Activated CD8-positive, alpha-beta memory T cell treated with anti-CD3 and anti-CD28 coated beads for 4 hours (primary cell): ENCODE measurements around the gene KRT9.
"Not testable (repeated sequence)": the region's sequence is repeated elsewhere in the genome, so short reads cannot be mapped to it uniquely, and the experiment has no call there.

Source experiments
- DNase-seq, 2 donors: peaks; one replicate each; pipeline ENCODE4 v3.0.0-alpha.2; 2020; ENCODE audit warnings: low read depth in 2 of 2

Gene KRT9

GRCh38 chr17:41602524-41602923 is 30.7 kb upstream of the KRT9 start:
- DNase-seq = no peak

GRCh38 chr17:41600318-41600717 is 28.5 kb upstream of the KRT9 start:
- DNase-seq = no peak

- DNase-seq = no peak
These were observed 27.8 kb upstream of the KRT9 start for GRCh38 chr17:41599680-41600079.

- no peak for DNase-seq
These were observed 23.7 kb upstream of the KRT9 start for GRCh38 chr17:41595585-41595984.

GRCh38 chr17:41594363-41594915 is 22.6 kb upstream of the KRT9 start:
- DNase-seq = no peak

GRCh38 chr17:41593306-41593981 is 21.6 kb upstream of the KRT9 start:
- no peak for DNase-seq

- DNase-seq = no peak
These were observed 20.9 kb upstream of the KRT9 start for GRCh38 chr17:41592601-41593305.

- DNase-seq = no peak
These were observed 17.4 kb upstream of the KRT9 start for GRCh38 chr17:41589301-41589700.

- no peak for DNase-seq
These were observed 16.4 kb upstream of the KRT9 start for GRCh38 chr17:41588126-41588810.

- DNase-seq = no peak
These were observed 15.1 kb upstream of the KRT9 start, which contains the start of gene KRT14 for GRCh38 chr17:41586863-41587495. KRT14 (minus strand) TSS chr17:41586895; CDS start chr17:41586834, 61 bp downstream.

GRCh38 chr17:41585301-41586056 is 13.6 kb upstream of the KRT9 start:
- DNase-seq = no peak

GRCh38 chr17:41584331-41584927 is 12.6 kb upstream of the KRT9 start:
- not testable (repeated sequence) for DNase-seq

- DNase-seq = no peak
These were observed 11.6 kb upstream of the KRT9 start for GRCh38 chr17:41583137-41584127.

- not testable (repeated sequence) for DNase-seq
These were observed 10.5 kb upstream of the KRT9 start for GRCh38 chr17:41582061-41582968.

GRCh38 chr17:41581366-41582060 is 9.7 kb upstream of the KRT9 start:
- no peak for DNase-seq

- DNase-seq = no peak
These were observed 9.0 kb upstream of the KRT9 start for GRCh38 chr17:41580687-41581365.

GRCh38 chr17:41580244-41580575 is 8.4 kb upstream of the KRT9 start:
- no peak for DNase-seq
